Right cardiac atrium (tissue), 5 donors: ENCODE measurements around the gene ERC2. TPM values are rescaled to one million over a fixed set of nuclear protein-coding genes. Genes with fewer than 3 reads are reported as not detected.

Source experiments
- ATAC-seq, 2 donors: fragments of 200-7000 bp; cut with Tn5 transposase; one replicate each; pipeline versions ENCODE4 v1.8.0 to v1.9.1; 2020; ENCODE audit warnings: moderate library complexity in 2 of 2, mild to moderate bottlenecking in 1 of 2
- DNase-seq, 3 donors: peaks; one replicate each; pipeline ENCODE4 v3.0.0-alpha.2; 2020
- H3K27ac ChIP-seq: one replicate; pipeline ENCODE4 v1.5.1; 2013; ENCODE audit warnings: mild to moderate bottlenecking, low read length, control low read depth, moderate library complexity
- H3K27me3 ChIP-seq: one replicate; pipeline ENCODE4 v1.6.1; 2013; ENCODE audit not compliant: control insufficient read depth, insufficient read depth
- H3K4me1 ChIP-seq: one replicate; pipeline ENCODE4 v1.6.1; 2013; ENCODE audit warnings: low read length; ENCODE audit not compliant: control insufficient read depth, insufficient read depth
- H3K4me3 ChIP-seq: one replicate; pipeline ENCODE4 v1.5.1; 2013; ENCODE audit warnings: low read length, control low read depth
- H3K9me3 ChIP-seq: one replicate; pipeline ENCODE4 v1.6.1; 2013; ENCODE audit warnings: low read length; ENCODE audit not compliant: control insufficient read depth
- WGBS: extraction: QIAGEN DNeasy Blood & Tissue Kit; methylation state at CpG from one replicate; pipeline ENCODE4 v1.1.7; 2013; 5-methylcytosine and 5-hydroxymethylcytosine counted together
- intact Hi-C, 4 donors: fragments of 100-400 bp; cut with DNase I; formaldehyde crosslinking; loops; one replicate each; pipeline versions ENCODE4 v1.11.0 to v1.14.0; 2022 to 2023
- polyA plus RNA-seq: library from polyadenylated mRNA; stranded (reverse); fragments of 200-250 nt; gene quantifications from one replicate; pipeline ENCODE4 v1.2.3, GENCODE V29; 2013
- total RNA-seq, 4 donors: library from RNA; stranded (reverse); fragmentation: NEBNext Ultra II Directional; extraction: Animal tissue kit (Norgen Biotek cat#: 25700); gene quantifications; one replicate each; pipeline ENCODE4 v1.2.1, GENCODE V29; 2021
- donor health status: healthy with polysubstance abuse.
- donor health status: DM: no; HTN: yes; CAD: no.
- donor health status: DM: no; HTN: no; CAD: no.
- donor health status: DM: no; HTN: yes; CAD: no; lungs with severe emphysema.
- donor health status: DM: yes; HTN: yes; CAD: no.

The ERC2 gene
- total and polyA plus RNA-seq, 5 donors, result 1.5 to 9.2 (median 3.8) TPM

DNA sequence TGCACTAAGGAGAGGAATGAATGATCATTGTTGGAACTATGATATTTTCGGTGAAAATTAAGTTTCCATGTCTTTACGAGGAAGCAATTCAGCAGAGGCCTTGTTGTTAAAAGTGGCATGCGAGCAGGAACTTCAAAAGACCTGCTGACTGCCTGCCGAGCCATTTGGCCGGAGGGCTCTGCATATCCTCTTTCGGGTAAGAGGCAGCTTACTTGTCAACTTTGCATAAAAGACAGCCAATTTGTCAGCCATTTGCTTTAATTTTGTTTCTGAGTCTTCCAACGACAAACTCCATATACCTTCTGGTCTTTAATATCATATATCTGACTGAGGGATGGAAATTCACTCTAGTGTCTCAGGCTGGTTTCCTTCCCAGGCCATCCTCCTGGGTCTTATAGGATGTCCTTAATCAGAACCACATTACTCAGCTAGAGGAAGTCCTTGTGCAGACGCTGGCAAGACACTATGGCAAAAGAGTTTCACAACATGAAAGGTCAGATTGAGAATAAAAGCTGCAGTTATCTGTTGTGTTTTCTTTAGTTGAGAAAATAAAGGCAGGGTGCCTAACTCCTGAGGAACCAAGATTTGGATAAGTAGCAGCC lies 852.5 kb downstream of the ERC2 start:
- no peak overlapping the region for H3K4me3 ChIP-seq
- DNase-seq (peak in 2 of 3 donors; percentile 36 to 48), ATAC-seq (peak; percentile 85 to 97)
- no peaks in the 10 kb centered on the region for H3K27me3 ChIP-seq
- no peaks in the 10 kb centered on the region for H3K9me3 ChIP-seq
- WGBS, result 59% methylated on average over 8 of the region's 8 CpGs
- intact Hi-C loops, result no loop called here
- no peak overlapping the region for H3K27ac ChIP-seq
- peaks cover 6% of the 10 kb centered on the region for H3K4me1 ChIP-seq

- 59% methylated on average over 4 of the region's 4 CpGs for WGBS
- H3K9me3 ChIP-seq, result no peaks in the 10 kb centered on the region
- H3K27ac ChIP-seq, result peak overlapping the region; percentile 36
- peaks cover 6% of the 10 kb centered on the region for H3K4me1 ChIP-seq
- H3K27me3 ChIP-seq, result no peaks in the 10 kb centered on the region
- intact Hi-C loops, result no loop called here
- DNase-seq (no peak), ATAC-seq (no peak)
- no peak overlapping the region for H3K4me3 ChIP-seq
These were observed 853.1 kb downstream of the ERC2 start for GRCh38 chr3:55615039-55615693.

GRCh38 chr3:55611121-55611520 lies 857.1 kb downstream of the ERC2 start:
- intact Hi-C loops, result no loop called here
- no peak for ATAC-seq

DNA sequence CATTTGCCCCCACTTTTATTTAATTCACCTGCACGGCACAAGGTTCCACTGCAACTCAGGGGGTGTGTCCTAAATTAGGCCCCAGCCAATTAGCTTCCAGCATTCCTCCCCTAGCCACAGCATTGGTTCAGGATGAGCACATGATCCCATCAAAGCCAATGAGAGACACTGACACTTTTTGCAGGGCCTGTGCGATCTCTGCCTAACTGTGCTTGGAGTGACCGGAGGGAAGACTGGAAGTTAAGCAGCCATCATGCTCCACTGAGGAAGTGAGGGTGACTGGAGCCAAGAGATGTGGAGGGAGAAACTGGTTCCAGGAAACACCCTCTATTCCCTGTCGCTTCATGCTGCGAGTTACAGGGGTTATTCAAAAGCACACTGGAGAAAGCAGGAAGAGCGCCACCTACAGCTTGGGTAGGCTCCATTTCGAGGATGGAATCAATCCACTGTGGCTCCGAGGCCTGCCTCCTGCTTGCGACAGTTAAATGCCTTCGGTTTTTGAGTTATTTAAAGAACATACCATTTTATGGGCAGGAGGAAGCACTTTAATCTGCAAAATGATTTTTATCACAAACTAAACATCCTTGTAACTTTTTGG lies 858.9 kb downstream of the ERC2 start:
- H3K9me3 ChIP-seq, result no peaks in the 10 kb centered on the region
- H3K27ac ChIP-seq, result no peak overlapping the region
- DNase-seq, result no peak
- ATAC-seq, result no peak
- H3K4me1 ChIP-seq, result no peaks in the 10 kb centered on the region
- intact Hi-C loops, result no loop called here
- 80% methylated on average over 10 of the region's 10 CpGs for WGBS
- H3K27me3 ChIP-seq, result no peaks in the 10 kb centered on the region
- H3K4me3 ChIP-seq, result no peak overlapping the region

More at GRCh38 chr3:55611121-55611520, 857.1 kb downstream of the ERC2 start:
- H3K4me3 ChIP-seq, result no peak overlapping the region
- H3K4me1 ChIP-seq, result no peaks in the 10 kb centered on the region
- H3K27ac ChIP-seq, result no peak overlapping the region
- 85% methylated on average over 1 of the region's 1 CpG for WGBS
- H3K27me3 ChIP-seq, result no peaks in the 10 kb centered on the region
- no peak for DNase-seq
- H3K9me3 ChIP-seq, result no peaks in the 10 kb centered on the region

DNA sequence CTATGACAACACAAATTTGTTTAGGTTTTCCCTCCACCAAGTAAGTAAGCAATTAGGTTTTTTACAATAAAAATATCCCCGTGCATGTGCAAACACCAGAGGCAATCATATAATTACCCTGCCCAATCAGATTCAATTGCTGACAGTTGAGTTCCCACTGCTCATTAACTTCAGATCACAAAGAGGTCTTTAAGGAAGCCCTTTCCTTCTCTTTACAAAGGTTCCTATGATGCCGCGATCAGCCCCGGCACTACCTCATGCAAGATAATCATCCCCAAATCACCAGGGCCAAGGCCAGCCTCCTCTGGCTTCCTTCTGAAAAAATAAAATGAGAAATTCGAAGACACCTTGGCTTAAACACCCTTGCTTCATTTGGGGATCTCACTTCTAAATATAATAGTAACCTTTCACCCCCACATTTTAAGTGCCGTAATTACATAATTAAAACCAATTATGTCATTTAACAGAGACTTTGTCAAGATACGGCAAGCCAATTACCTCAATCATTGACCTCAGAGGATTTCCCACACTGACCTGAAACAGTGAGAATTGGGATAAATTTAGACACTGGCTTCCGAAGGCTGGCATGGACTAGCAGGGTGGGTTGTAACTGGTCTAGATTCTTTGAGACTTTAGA lies 859.8 kb downstream of the ERC2 start:
- no peaks in the 10 kb centered on the region for H3K27me3 ChIP-seq
- intact Hi-C loops, result no loop called here
- H3K9me3 ChIP-seq, result no peaks in the 10 kb centered on the region
- no peak overlapping the region for H3K27ac ChIP-seq
- ATAC-seq (no peak), DNase-seq (no peak)
- 82% methylated on average over 8 of the region's 8 CpGs for WGBS
- no peaks in the 10 kb centered on the region for H3K4me1 ChIP-seq
- H3K4me3 ChIP-seq, result no peak overlapping the region

- no peak overlapping the region for H3K27ac ChIP-seq
- no peaks in the 10 kb centered on the region for H3K9me3 ChIP-seq
- intact Hi-C loops, result no loop called here
- no peak for ATAC-seq
- 82% methylated on average over 6 of the region's 6 CpGs for WGBS
- no peaks in the 10 kb centered on the region for H3K27me3 ChIP-seq
- no peaks in the 10 kb centered on the region for H3K4me1 ChIP-seq
- H3K4me3 ChIP-seq, result no peak overlapping the region
- DNase-seq, result no peak
These were observed 860.4 kb downstream of the ERC2 start for GRCh38 chr3:55607844-55608243.

- H3K27me3 ChIP-seq, result no peaks in the 10 kb centered on the region
- no peak overlapping the region for H3K4me3 ChIP-seq
- ATAC-seq, result no peak
- 67% methylated on average over 5 of the region's 5 CpGs for WGBS
- no peaks in the 10 kb centered on the region for H3K4me1 ChIP-seq
- H3K9me3 ChIP-seq, result no peaks in the 10 kb centered on the region
- intact Hi-C loops, result no loop called here
- no peak overlapping the region for H3K27ac ChIP-seq
- DNase-seq, result no peak
These were observed 861.1 kb downstream of the ERC2 start for GRCh38 chr3:55607175-55607574.

GRCh38 chr3:55605443-55606236 lies 862.6 kb downstream of the ERC2 start:
- no peaks in the 10 kb centered on the region for H3K9me3 ChIP-seq
- no peak overlapping the region for H3K4me3 ChIP-seq
- H3K4me1 ChIP-seq, result no peaks in the 10 kb centered on the region
- no peak overlapping the region for H3K27ac ChIP-seq
- DNase-seq, result no peak
- intact Hi-C loops, result no loop called here
- 86% methylated on average over 4 of the region's 4 CpGs for WGBS
- H3K27me3 ChIP-seq, result no peaks in the 10 kb centered on the region
- ATAC-seq, result no peak

DNA sequence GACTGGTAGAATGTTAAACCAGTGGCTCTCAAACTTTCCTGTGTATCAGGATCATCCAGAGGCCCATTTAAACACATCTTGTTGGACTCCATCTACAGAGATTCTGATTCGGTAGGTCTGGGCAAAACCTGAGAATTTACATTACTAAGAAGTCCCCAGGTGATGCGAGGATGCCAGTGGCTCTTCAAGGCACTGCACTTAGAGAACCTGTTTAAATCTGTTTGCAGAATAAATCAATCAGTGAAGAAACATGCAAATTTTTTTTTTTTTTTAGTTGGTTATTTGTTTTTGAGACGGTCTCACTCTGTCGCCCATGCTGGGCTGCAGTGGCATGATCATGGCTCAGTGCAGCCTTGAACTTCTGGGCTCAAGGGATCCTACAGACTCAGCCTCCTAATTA lies 863.4 kb downstream of the ERC2 start:
- Histone ChIP-seq H3K4me1 (no peaks in the 10 kb centered on the region), H3K27ac (no peak overlapping the region), H3K27me3 (no peaks in the 10 kb centered on the region), H3K9me3 (no peaks in the 10 kb centered on the region), H3K4me3 (no peak overlapping the region)
- 96% methylated on average over 4 of the region's 4 CpGs for WGBS
- DNase-seq (no peak), ATAC-seq (no peak)
- intact Hi-C loops, result no loop called here

DNA sequence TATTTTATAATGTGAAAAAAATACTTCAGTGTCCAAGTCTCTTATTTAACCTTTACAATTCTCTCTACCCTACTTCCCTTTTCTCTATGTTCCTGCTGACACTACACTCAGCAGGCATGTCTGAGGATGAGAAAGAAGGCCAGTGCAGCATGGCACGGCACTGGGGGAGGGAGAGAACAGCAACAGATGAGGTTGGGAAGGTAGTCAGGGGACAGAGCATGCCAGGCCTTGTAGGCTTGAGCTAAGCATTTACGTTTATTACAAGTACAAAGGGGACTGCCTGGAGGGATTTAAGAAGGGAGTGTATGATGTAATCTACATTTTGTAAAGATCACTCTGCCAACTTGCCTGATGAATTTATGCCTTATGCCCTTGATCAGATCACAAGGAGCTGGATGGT lies 863.9 kb downstream of the ERC2 start:
- no peak overlapping the region for H3K27ac ChIP-seq
- DNase-seq (no peak), ATAC-seq (no peak)
- 64% methylated on average over 2 of the region's 2 CpGs for WGBS
- no peaks in the 10 kb centered on the region for H3K27me3 ChIP-seq
- intact Hi-C loops, result no loop called here
- no peaks in the 10 kb centered on the region for H3K4me1 ChIP-seq
- no peaks in the 10 kb centered on the region for H3K9me3 ChIP-seq
- H3K4me3 ChIP-seq, result no peak overlapping the region
